ENCODE measurements around the gene METTL8.
"Not testable (repeated sequence)": the region's sequence is repeated elsewhere in the genome, so short reads cannot be mapped to it uniquely, and the experiment has no call there.

Gene METTL8

GRCh38 chr2:171422710-171423495 is 10.9 kb downstream of the METTL8 start:
- not testable (repeated sequence) for DNase-seq

DNA sequence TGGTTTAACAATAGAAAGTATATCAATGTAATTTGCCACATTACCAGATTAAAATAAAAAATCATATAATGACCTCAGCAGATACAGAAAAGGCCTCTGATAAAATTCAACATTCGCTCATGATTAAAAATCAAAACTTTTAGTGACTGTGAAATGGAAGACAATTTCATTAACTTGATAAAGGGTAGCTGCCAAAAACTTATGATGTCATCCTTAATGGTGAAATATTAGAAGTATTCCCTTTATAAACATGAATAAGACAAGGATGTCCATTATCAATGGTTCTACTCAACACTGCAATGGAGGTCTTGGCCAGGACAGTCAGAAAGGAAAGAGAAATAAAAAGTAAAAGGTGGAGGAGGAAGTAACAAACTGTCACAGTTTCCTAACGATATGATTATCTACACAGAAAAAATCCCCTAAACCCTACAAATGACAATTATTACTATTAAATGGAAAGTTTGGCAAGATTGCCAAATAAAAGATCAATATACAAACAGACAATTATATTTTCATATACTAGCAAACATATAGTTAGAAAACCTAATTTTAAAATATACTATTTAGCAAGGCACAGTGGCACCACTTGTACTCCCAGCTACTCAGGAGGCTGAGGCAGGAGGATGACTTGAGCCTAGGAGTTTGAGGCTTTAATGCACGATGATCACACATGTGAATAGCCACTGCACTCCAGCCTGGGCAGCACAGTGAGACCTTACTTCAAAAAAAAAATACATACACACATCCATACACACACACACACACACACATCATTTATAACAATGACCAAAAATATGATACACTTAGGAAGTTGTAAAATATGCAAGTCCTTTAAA is 12.8 kb downstream of the METTL8 start:
- no peak for DNase-seq

DNA sequence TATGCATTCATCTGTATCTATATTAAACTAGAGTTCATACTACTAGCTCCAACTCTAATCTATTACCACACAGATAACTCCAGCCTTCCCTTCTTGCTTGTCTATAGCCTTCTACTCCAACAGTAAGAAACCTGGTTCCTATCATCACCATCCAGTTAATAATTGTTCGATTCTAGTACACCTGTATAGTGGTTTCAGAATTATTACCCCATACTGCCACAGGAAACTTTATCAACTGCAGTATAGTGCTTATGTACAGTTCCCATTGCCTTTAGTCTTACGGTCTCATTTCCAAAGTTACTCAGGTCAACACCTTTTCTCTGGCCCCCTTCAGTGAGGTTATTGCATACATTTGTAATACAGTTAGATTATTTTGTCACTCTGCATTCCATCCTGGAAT is 14.5 kb downstream of the METTL8 start:
- DNase-seq: no peak

DNA sequence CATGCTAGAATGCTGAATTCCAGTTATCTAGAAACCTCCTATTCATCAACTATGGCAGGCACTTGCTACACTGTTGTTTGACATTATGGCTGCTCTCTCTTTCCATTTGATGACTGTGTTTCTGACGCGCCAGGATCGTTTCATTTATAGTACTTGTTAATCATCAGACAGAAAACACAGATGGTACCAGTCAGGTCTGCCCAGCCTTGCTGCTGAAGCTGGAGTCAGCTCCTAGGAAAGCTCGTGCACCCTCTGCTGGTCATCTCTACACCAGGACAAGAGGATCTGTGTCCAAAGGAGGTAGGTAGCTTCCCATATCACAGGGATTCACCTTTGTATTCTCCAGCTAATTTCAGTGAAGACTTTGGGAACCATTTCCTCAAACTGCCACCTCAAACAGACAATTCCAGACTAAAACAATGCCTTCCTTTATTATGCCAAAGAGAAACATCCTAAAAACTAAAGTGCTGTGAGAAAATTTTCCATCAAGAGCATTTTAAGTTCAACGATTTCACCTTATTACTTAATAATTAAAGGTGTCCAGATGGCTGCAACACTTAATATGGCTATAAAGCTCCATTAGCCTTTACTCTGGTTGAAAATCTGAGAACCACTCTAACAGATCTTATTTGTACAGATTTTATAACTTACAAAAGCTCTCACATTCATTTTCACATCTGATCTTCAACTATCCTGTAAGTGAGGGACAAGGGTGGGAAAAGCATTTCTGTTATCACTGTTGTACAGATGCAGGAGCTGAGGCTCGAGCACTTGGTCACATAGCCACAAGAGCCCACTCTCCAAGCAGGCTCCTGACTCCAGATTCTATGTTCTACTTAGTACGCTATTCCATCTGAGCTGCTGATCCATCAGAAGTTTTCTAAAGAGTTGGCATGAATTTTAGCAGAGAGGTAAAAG is 17.5 kb downstream of the METTL8 start:
- DNase-seq: peak; percentile 36 to 60 (median 48)

DNA sequence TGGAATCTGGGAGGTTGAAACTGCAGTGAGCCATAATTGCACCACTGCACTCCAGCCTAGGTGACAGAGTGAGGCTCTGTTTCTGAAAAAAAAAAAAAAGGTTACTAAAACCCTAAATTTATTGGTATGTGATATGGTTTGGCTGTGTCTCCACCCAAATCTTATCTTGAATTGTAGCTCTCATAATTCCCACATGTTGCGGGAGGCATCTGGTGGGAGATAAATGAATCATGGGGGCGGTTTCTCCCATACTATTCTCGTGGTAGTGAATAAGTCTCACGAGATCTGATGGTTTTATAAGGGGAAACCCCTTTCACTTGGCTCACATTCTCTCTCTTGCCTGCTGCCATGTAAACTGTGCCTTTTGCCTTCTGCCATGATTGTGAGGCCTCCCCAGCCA is 19.1 kb downstream of the METTL8 start:
- DNase-seq: not testable (repeated sequence)

- DNase-seq: no peak
These were observed 21.1 kb downstream of the METTL8 start for GRCh38 chr2:171412571-171413175.

DNA sequence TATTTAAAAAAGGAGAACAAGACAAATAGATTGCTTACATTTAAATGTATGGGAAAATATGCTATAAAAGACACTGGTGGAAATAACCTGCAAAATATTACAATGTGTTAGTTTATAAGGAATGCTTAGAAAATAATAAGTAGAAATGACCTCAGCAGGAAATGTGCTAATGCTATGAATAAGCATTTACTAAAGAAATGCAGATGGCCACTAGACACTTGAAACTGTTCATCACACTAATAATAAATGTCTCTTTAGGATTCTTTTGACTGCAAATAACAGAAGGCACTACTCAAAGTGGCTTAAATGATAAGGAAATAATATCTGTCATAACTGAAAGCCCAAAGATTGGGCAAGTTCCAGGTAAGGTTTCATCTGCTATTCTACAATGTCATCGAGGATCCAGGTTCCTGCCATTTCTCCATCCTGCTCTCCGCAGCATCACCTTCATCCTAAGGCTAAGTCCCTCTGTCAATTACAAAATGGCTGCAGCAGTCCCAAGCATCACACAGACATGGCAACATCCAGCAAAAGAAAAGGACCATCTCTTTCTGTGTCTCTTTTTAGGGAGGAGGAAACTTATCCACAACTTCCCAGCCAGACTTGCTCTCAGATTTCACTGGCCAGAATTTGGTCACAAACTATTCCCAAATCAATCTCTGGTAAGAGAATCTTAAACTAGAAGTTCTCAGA is 21.9 kb downstream of the METTL8 start:
- DNase-seq: no peak

GRCh38 chr2:171411214-171411613 is 22.6 kb downstream of the METTL8 start:
- no peak for DNase-seq

- DNase-seq: no peak
These were observed 23.2 kb downstream of the METTL8 start for GRCh38 chr2:171410624-171411023.

- DNase-seq: no peak
These were observed 23.7 kb downstream of the METTL8 start for GRCh38 chr2:171410101-171410500.

- no peak for DNase-seq
These were observed 24.3 kb downstream of the METTL8 start for GRCh38 chr2:171409436-171409971.

- no peak for DNase-seq
These were observed 26.1 kb downstream of the METTL8 start for GRCh38 chr2:171407676-171408044.

- no peak for DNase-seq
These were observed 26.6 kb downstream of the METTL8 start for GRCh38 chr2:171407030-171407675.

DNA sequence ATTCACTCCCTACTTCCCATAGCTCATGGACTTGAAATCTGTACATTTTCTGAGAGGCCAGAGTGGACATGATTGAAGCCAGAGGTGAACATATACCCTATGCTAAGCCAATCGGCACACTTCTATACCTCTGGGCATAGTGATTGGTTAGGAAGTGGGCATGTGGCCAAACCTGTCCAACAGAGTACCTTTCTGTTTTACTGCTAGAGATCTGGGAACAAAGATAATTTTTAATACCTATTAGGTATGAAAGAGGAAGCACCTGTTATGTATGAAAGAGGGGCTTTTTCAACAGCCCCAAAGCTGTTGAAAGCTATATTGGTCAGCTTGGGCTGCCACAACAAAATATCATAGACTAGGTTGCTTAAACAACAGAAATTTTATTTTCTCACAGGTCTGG is 27.7 kb downstream of the METTL8 start:
- DNase-seq: no peak

DNA sequence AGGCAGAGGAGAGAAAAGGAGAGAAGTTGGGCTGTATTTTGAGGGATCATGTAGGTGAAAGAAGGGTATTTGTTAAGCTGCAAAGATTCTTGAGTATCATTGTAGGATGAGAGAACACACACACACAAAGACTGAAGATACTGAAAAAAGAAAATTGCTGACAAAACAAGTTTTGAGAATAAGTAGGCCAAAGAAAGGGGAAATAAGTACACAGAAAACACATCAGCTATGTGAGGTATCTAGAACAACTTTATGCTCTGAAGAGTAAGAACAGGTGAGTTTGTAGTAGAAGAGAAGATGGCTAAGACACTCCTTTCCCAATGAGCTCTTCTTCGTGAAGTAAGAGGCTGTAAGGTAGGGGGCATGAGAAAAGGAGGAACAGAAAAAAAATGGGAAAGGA is 28.2 kb downstream of the METTL8 start:
- no peak for DNase-seq

DNA sequence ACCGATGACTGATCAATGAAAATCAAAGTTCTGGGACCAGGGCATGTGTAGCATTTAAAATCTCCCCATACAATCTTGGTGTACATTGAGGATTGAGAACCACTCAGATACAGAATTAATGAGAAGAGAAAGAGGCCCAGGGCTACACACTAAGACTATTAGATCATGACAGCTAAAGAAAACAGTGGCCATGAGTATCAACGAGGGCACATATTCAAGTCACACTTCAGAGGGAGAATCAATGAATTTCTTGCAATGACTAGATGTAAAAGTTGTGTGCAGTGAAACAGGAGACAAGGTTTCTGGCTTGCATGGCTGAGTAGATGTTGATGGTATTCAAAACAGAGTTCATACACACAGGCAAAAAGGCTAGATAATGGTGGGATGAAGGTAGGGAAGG is 29.1 kb downstream of the METTL8 start:
- no peak for DNase-seq

GRCh38 chr2:171404261-171404660 is 29.5 kb downstream of the METTL8 start:
- DNase-seq: no peak

GRCh38 chr2:171402906-171403580 is 30.7 kb downstream of the METTL8 start:
- DNase-seq: no peak

- DNase-seq: no peak
These were observed 31.8 kb downstream of the METTL8 start for GRCh38 chr2:171401947-171402346.

DNA sequence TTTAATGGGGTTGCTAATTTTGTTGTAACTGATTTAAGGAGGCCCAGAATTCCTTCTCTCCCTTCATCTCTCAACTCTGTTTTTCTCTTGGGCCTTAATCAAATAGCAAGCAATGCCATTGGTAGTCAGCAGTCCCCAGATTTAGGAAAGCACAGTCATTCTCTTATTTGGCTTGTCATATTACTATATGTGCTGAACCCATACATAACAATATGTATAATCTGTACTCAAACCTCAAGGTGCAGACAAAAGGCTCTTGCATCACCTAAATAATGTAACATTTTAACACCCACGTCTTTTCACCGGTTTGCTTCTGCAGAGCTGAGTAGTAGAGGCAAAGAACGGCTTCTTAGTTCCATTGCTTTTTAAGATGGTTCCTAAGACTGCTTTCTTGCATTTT is 33.4 kb downstream of the METTL8 start:
- no peak for DNase-seq

- DNase-seq: no peak
These were observed 34.5 kb downstream of the METTL8 start for GRCh38 chr2:171399292-171399691.
